PC-3 (cell line): ENCODE results near the gene RABGGTB. TPM values are rescaled to one million over a fixed set of nuclear protein-coding genes. Genes with fewer than 3 reads are reported as not detected.
A peak's percentile ranks its signal among the peaks of the same experiment; 100 is the strongest.

ENCODE experiments used
- ATAC-seq: fragments of 200-7000 bp; cut with Tn5 transposase; 2 replicates; pipeline ENCODE4 v1.9.1; 2020; ENCODE audit warnings: mild to moderate bottlenecking, moderate library complexity
- BruUV-seq: library from RNA; stranded (reverse); fragments of 400-500 nt; replicated peaks from 2 replicates; lab custom pipeline; 2021; lab: Mats Ljungman, UMichigan
- CTCF ChIA-PET: fragments of 300-600 bp; sonication (Branson Sonifier 250); formaldehyde crosslinking; loops from one replicate; lab custom pipeline; 2022; ENCODE audit warnings: antibody characterized with exemption; lab: Charles Lee
- POLR2A ChIA-PET: fragments of 300-600 bp; sonication (Branson Sonifier 250); formaldehyde crosslinking; loops from one replicate; lab custom pipeline; 2022; ENCODE audit warnings: antibody characterized with exemption; ENCODE audit not compliant: unreplicated experiment; lab: Charles Lee
- DNase-seq: peaks from one replicate; pipeline ENCODE4 v3.0.0-alpha.2; 2015
- H2AFZ ChIP-seq: fragments of 300-600 bp; sonication (generic); 2 replicates; pipeline ENCODE4 v1.6.0; 2016; ENCODE audit warnings: antibody characterized with exemption, low read length
- H3F3A ChIP-seq: fragments of 300-600 bp; sonication (generic); one replicate; pipeline ENCODE4 v1.6.0; 2017; ENCODE audit warnings: antibody characterized with exemption, low read length, control low read depth, mild to moderate bottlenecking; ENCODE audit not compliant: unreplicated experiment
- H3K27ac ChIP-seq: fragments of 300-600 bp; sonication (generic); 2 replicates; pipeline ENCODE4 v1.5.1; 2016; ENCODE audit warnings: mild to moderate bottlenecking, low read length
- H3K27me3 ChIP-seq: fragments of 300-600 bp; sonication (generic); 2 replicates; pipeline ENCODE4 v1.6.1; 2016; ENCODE audit warnings: low read length, mixed read lengths
- H3K36me3 ChIP-seq: fragments of 300-600 bp; sonication (generic); 2 replicates; pipeline ENCODE4 v1.6.1; 2016; ENCODE audit warnings: low read depth, mixed run types, low read length, mixed read lengths
- H3K4me1 ChIP-seq: fragments of 300-600 bp; sonication (generic); 2 replicates; pipeline ENCODE4 v1.5.1; 2016; ENCODE audit warnings: low read length; ENCODE audit not compliant: insufficient read depth
- H3K4me2 ChIP-seq: fragments of 300-600 bp; sonication (generic); 2 replicates; pipeline ENCODE4 v1.6.0; 2016; ENCODE audit warnings: low read length
- H3K4me3 ChIP-seq: fragments of 300-600 bp; sonication (generic); 2 replicates; pipeline ENCODE4 v1.5.1; 2016; ENCODE audit warnings: mild to moderate bottlenecking, low read length, mixed read lengths
- H3K79me2 ChIP-seq: fragments of 300-600 bp; sonication (generic); 2 replicates; pipeline ENCODE4 v1.6.1; 2017; ENCODE audit warnings: low read length, mixed read lengths
- H3K9ac ChIP-seq: fragments of 300-600 bp; sonication (generic); 2 replicates; pipeline ENCODE4 v1.6.0; 2016; ENCODE audit warnings: mild to moderate bottlenecking, low read length
- H3K9me2 ChIP-seq: fragments of 300-600 bp; sonication (generic); replicated peaks from 2 replicates; pipeline ENCODE4 v1.6.1; 2016; ENCODE audit warnings: mixed run types, low read length, mixed read lengths
- H3K9me3 ChIP-seq: fragments of 300-600 bp; sonication (generic); 2 replicates; pipeline ENCODE4 v1.6.1; 2016; ENCODE audit warnings: low read length, mixed read lengths
- H4K20me1 ChIP-seq: fragments of 300-600 bp; sonication (generic); 2 replicates; pipeline ENCODE4 v1.6.1; 2016; ENCODE audit warnings: low read length, mixed read lengths
- CTCF ChIP-seq: fragments of 300-600 bp; sonication (generic); conservative IDR thresholded peaks from 2 replicates; pipeline ENCODE4 v1.5.1; 2017; ENCODE audit warnings: antibody characterized with exemption, low read depth, mild to moderate bottlenecking, low read length
- EZH2 ChIP-seq: fragments of 300-600 bp; sonication (generic); IDR thresholded peaks from one replicate; pipeline ENCODE4 v1.6.1; 2017; ENCODE audit warnings: antibody characterized with exemption, mild to moderate bottlenecking, low read length; ENCODE audit not compliant: unreplicated experiment
- EZH2phosphoT487 ChIP-seq: fragments of 300-600 bp; sonication (generic); IDR thresholded peaks from 2 replicates; pipeline ENCODE4 v1.6.1; 2018; ENCODE audit warnings: mild to moderate bottlenecking, antibody characterized with exemption, low read length, borderline replicate concordance
- intact Hi-C: fragments of 100-400 bp; cut with micrococcal nuclease; formaldehyde crosslinking; loops from 2 replicates; pipeline ENCODE4 v1.9.0; 2023
- total RNA-seq: library from RNA; depleted of rRNA; stranded (reverse); fragments of >200 nt; gene quantifications from 2 replicates; pipeline ENCODE4 v1.2.3, GENCODE V29; 2014

Gene RABGGTB
- total RNA-seq, 1 experiment from 2014 or later, result 88.0 TPM

- Histone ChIP-seq H3K4me1 (peaks cover 23% of the 10 kb centered on the region), H3K4me3 (peak overlapping the region; percentile 95), H3F3A (peaks cover 5% of the 10 kb centered on the region), H2AFZ (peak overlapping the region; percentile 99), H3K9me3 (no peaks in the 10 kb centered on the region), H3K79me2 (peaks cover 51% of the 10 kb centered on the region), H3K4me2 (peak overlapping the region; percentile 95), H3K9ac (peak overlapping the region; percentile 99), H4K20me1 (peaks cover 41% of the 10 kb centered on the region), H3K9me2 (no peaks in the 10 kb centered on the region), H3K27ac (peak overlapping the region; percentile 69), H3K36me3 (peaks cover 38% of the 10 kb centered on the region), H3K27me3 (no peaks in the 10 kb centered on the region)
- DNase-seq (no peak), ATAC-seq (peak; percentile 45)
- no peak for TF ChIP-seq CTCF
- no peak for TF ChIP-seq EZH2phosphoT487
- no peak for TF ChIP-seq EZH2
- intact Hi-C loops, result loop anchor here (5.0 kb wide), 1 partner anchor 158 kb away; no protein-coding TSS in a partner anchor
- TSS peak; percentile 99 for BruUV-seq
- POLR2A ChIA-PET, result interaction anchor here (0.5 to 0.6 kb wide), 3 partner anchors 25 to 1271 kb away, joined by 3 to 13 read pairs (median 13); no protein-coding TSS in a partner anchor
- CTCF ChIA-PET, result no interaction called here
These were observed 605 bp upstream of the RABGGTB start for GRCh38 chr1:75785320-75785982.

GRCh38 chr1:75786901-75787493 is 941 bp downstream of the RABGGTB start:
- H3K4me3 ChIP-seq, result peak overlapping the region; percentile 95
- peaks cover 8% of the 10 kb centered on the region for H3F3A ChIP-seq
- CTCF ChIA-PET, result no interaction called here
- no TSS peak for BruUV-seq
- H3K27me3 ChIP-seq, result no peaks in the 10 kb centered on the region
- POLR2A ChIA-PET, result no interaction called here
- no peak overlapping the region for H2AFZ ChIP-seq
- no peak for ATAC-seq
- H4K20me1 ChIP-seq, result peaks cover 56% of the 10 kb centered on the region
- H3K4me2 ChIP-seq, result peak overlapping the region; percentile 95
- no peak for DNase-seq
- intact Hi-C loops, result loop anchor here (1.0 to 5.0 kb wide), 2 partner anchors 63 to 160 kb away; partner anchors contain the start of gene ACADM
- peak overlapping the region; percentile 60; the same call in 1 of the 2 replicates for H3K27ac ChIP-seq
- peaks cover 65% of the 10 kb centered on the region for H3K79me2 ChIP-seq
- H3K4me1 ChIP-seq, result peaks cover 37% of the 10 kb centered on the region
- no peaks in the 10 kb centered on the region for H3K9me2 ChIP-seq
- no peaks in the 10 kb centered on the region for H3K9me3 ChIP-seq
- H3K9ac ChIP-seq, result peak overlapping the region; percentile 99
- H3K36me3 ChIP-seq, result peaks cover 51% of the 10 kb centered on the region
- TF ChIP-seq EZH2 (no peak), EZH2phosphoT487 (no peak)

GRCh38 chr1:75787524-75787923 is 1.5 kb downstream of the RABGGTB start:
- peak overlapping the region; percentile 99 for H3K9ac ChIP-seq
- DNase-seq (no peak), ATAC-seq (no peak)
- H3K27me3 ChIP-seq, result no peaks in the 10 kb centered on the region
- ChIA-PET CTCF (no interaction called here), POLR2A (no interaction called here)
- H3K27ac ChIP-seq, result no peak overlapping the region
- H3K4me1 ChIP-seq, result peaks cover 37% of the 10 kb centered on the region
- no peaks in the 10 kb centered on the region for H3K9me2 ChIP-seq
- H4K20me1 ChIP-seq, result peaks cover 61% of the 10 kb centered on the region
- H3K4me3 ChIP-seq, result peak overlapping the region; percentile 95
- peak overlapping the region; percentile 95 for H3K4me2 ChIP-seq
- no peaks in the 10 kb centered on the region for H3K9me3 ChIP-seq
- peaks cover 56% of the 10 kb centered on the region for H3K36me3 ChIP-seq
- BruUV-seq, result no TSS peak
- peaks cover 71% of the 10 kb centered on the region for H3K79me2 ChIP-seq
- intact Hi-C loops, result loop anchor here (5.0 kb wide), 1 partner anchor 160 kb away; no protein-coding TSS in a partner anchor
- no peak overlapping the region for H2AFZ ChIP-seq
- TF ChIP-seq EZH2 (no peak), EZH2phosphoT487 (no peak), CTCF (no peak)
- H3F3A ChIP-seq, result peaks cover 13% of the 10 kb centered on the region
